NCI-H1417 (cell line): ENCODE results near the gene RAPGEF4.

Experiments used
- DNase-seq, 3 experiments: peaks; one replicate each; lab custom pipeline; 2025; lab: John Stamatoyannopoulos, UW

RAPGEF4 gene

GRCh38 chr2:172937884-172938712 is 202.5 kb downstream of the RAPGEF4 start:
- no peak for DNase-seq

DNA sequence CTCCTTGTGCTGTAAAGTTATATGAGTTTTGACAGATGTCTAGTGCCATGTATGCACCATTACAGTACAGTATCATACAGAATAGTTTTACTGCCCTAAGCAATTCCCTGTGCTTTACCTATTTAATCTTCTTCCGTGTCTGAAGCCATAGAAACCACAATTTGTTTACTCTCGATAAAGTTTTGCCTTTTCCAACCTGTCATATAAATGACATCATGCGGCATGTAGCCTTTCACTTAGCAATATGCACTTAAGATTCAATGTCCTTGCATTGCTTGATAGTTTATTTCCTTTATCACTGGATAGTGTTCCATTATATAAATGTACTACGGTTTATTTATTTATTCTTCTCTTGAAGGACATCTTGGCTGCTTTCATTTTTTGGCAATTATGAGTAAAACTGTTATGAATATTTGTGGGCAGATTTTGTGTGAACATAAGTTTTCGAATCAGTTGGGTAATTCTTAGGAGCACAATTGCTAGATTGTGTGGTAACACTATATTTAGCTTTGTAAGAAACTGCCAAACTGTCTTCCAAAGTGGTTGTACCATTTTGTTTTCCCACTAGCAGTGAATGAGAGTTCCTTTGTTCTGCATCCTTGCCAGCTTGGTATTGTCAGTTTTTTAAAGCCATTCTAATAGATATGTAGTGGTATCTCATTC is 203.2 kb downstream of the RAPGEF4 start:
- DNase-seq: no peak

DNA sequence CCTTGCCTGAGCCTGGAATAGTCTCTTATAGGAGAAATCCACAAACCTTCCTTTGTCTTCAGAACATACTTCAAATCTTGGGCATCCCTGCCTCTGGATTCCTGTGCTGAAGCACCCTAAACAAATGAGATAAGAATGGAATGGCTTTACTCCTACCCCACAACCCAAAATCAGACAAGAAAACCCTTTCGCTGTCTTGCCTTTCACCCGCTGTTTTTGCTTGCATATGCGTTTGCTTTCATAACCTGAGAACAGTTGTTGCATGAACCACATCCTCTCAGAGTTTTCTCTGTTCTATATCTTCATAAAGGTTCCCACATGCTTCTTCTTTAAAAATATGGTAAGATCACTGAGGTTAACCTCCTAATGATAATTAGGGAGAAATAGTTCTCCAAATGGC is 207.9 kb downstream of the RAPGEF4 start:
- DNase-seq: no peak

- DNase-seq: no peak
Measured at GRCh38 chr2:172944022-172944793, 208.6 kb downstream of the RAPGEF4 start.

GRCh38 chr2:172944794-172945509 is 209.3 kb downstream of the RAPGEF4 start:
- DNase-seq: no peak

DNA sequence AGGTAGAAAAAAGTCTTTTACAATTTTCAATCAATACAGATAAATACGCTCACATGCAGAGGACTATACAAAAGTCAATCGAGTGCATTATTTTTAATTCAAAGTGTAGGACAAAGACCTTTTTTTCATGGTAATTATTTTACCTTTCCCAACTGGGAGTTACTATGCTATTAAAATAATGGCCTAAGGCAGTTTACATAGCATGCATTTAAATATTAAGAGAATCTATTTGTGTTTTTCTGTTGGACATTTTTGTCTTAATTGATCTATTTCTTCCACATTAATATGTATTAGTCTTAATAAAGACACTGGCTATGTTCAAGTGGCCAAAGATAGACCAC is 209.8 kb downstream of the RAPGEF4 start:
- no peak for DNase-seq

GRCh38 chr2:172947461-172948153 is 212.0 kb downstream of the RAPGEF4 start:
- no peak for DNase-seq

GRCh38 chr2:172949522-172949921 is 213.9 kb downstream of the RAPGEF4 start:
- no peak for DNase-seq

DNA sequence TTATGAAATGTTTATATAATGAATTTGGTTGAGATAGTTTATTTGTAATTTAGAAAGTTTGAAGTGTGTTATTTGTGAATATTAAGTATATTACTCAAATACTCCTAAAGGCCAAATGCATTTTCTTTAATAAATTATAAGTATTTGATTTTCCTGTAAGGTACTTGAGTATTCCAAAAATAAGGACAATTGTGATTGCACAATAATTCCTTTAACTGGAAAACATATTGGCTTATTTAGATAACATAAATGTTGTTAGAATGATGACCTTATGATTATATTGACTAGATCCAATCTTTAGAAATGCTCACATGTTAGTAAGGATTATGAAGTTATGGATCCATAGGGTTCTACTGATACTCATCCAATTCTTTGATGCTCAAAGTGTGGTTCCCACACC is 214.9 kb downstream of the RAPGEF4 start:
- no peak for DNase-seq

- no peak for DNase-seq
Measured at GRCh38 chr2:172951554-172951953, 215.9 kb downstream of the RAPGEF4 start.

GRCh38 chr2:172953411-172953810 is 217.8 kb downstream of the RAPGEF4 start:
- no peak for DNase-seq

GRCh38 chr2:172953970-172954852 is 218.6 kb downstream of the RAPGEF4 start:
- no peak for DNase-seq

- no peak for DNase-seq
Measured at GRCh38 chr2:172955587-172955986, 219.9 kb downstream of the RAPGEF4 start.

GRCh38 chr2:172957734-172958133 is 222.1 kb downstream of the RAPGEF4 start:
- no peak for DNase-seq

- DNase-seq: no peak
Measured at GRCh38 chr2:172962082-172962481, 226.4 kb downstream of the RAPGEF4 start.

- no peak for DNase-seq
Measured at GRCh38 chr2:172962824-172963223, 227.2 kb downstream of the RAPGEF4 start.

GRCh38 chr2:172964511-172965139 is 229.0 kb downstream of the RAPGEF4 start:
- no peak for DNase-seq

DNA sequence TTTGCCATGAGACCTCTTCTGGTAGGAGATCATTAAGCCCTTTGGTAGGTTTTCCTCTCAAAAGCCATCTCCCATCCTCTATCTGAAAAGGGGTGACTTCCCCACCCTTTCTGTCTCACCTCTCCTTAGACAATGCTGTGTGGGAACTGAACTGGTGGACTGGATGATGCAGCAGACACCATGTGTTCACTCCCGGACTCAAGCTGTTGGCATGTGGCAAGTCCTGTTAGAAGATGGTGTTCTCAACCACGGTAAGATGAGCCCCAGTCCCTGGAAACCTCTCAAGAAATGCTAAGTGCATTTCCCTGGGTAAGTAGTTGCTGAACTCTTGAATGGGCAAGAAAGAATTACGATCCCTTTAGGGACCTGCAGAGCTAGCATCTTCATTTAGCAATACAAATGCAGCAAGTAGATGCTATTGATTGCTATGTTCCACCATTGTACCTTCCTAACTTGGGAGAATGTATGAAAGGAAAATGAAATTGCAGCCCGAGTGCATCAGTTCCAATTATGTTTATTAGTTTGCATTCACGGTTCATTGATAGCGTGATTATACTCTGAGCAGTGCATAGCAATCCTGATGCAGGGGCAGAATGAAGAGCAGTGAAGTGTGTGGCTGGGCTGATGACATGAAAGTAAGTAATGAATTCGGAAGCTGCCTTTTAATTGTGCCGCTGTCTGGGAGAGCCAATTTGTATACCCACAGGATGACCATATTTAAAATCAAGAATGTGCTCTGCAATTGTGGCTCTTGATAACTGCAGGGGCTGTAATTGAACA is 230.0 kb downstream of the RAPGEF4 start:
- DNase-seq: peak; percentile 10 to 72 (median 33)
